GM19099 (cell line): ENCODE results near the gene RGS10.

Experiments used
- POLR2A ChIP-seq: IDR thresholded peaks from 3 replicates; pipeline ENCODE4 v1.6.1; 2011; ENCODE audit warnings: low read depth; ENCODE audit not compliant: insufficient read length; ENCODE audit errors: extremely low read depth

RGS10 gene

DNA sequence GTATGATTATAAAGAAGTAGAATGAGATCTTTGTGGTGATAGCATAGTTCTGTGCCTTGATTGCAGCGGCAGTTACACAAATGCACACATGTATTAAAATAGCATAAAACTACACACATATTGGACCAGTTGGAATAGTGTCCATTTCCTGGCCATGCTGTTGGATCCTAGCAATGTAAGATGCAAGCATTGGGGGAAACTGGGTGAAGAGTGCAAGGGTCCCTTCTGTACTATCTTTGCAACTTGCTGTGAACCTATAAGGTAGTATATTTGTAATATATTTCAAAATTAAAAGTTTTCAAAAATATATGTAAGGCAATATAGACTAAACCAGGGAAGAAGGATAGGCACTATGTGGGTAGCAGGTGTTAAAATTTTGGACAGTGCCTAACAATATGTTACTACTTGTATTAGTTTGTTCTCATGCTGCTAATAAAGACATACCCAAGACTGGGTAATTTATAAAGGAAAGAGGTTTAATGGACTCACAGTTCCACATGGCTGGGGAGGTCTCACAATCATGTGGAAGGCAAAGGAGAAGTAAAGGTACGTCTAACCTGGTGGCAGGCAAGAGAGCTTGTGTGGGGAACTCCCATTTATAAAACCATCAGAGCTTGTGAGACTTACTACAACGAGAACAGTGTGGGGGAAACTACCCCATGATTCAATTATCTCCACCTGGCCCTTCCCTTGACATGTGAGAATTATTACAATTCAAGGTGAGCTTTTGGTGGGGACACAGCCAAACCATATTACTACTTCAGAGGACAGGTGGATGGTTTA, 71.4 kb downstream of the RGS10 start:
- no peak for TF ChIP-seq POLR2A

- TF ChIP-seq POLR2A, result no peak
Observed at GRCh38 chr10:119469846-119470245, 72.7 kb downstream of the RGS10 start.

DNA sequence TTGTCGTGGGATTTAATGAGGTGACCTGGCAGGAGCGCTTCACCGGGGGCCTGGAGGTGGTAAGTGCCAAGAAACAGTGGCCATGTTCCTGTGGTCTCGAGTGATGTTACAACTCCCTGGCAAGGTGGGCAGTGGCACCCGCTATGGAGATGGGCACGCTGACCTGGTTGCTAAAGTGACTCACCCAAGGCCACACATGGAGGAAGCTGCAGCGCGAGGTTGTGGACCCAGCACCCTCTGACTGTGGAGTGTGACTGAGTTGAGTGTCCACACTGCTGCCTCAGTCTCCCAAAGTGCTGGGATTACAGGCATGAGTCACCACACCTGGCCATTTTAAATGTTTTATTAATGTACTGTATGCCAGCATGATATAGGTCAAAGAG, 73.2 kb downstream of the RGS10 start:
- no peak for TF ChIP-seq POLR2A

GRCh38 chr10:119468542-119469324, 73.8 kb downstream of the RGS10 start:
- TF ChIP-seq POLR2A, result no peak

GRCh38 chr10:119466655-119467054, 75.9 kb downstream of the RGS10 start:
- TF ChIP-seq POLR2A, result no peak

DNA sequence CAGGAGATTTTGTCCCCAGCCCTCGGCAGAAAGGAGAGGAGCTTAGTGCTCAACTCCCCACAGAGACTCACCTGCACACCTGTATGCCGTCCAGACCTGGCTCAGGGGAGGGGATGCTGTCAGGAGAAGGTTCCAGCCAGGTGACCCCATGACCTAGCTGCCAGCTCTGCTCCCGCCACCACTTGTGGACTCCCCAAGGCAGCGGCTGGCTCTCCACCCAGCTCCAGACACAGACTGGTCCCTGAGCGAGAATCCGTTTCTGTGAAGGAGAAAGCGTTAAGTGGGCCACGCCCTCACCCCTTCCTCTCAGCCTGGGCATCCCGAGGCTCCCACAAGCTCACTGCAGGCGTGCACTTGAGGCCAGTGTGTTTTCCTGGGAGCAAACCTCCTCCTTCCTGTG, 76.4 kb downstream of the RGS10 start:
- no peak for TF ChIP-seq POLR2A

GRCh38 chr10:119465085-119465484, 77.4 kb downstream of the RGS10 start:
- TF ChIP-seq POLR2A, result no peak

DNA sequence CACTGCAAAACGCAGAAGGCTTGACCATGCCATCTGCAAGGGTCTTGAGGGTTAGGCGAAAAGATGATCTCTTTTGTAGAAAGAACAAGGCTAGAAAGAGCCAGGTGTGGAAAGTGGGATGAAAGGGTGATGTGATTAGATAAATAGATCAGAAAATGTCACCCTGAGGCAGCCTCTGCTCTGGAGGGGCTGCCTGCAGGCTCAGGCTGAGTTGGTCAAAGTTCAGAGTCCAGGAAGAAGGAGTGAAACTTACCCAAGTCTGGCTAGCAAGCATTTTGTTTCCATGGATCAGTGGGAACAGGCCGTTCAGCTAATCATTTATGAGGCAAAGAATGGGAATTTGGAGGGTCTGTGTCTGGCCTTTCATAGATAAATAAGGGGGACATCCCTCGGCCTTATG, 79.7 kb downstream of the RGS10 start:
- TF ChIP-seq POLR2A, result no peak

DNA sequence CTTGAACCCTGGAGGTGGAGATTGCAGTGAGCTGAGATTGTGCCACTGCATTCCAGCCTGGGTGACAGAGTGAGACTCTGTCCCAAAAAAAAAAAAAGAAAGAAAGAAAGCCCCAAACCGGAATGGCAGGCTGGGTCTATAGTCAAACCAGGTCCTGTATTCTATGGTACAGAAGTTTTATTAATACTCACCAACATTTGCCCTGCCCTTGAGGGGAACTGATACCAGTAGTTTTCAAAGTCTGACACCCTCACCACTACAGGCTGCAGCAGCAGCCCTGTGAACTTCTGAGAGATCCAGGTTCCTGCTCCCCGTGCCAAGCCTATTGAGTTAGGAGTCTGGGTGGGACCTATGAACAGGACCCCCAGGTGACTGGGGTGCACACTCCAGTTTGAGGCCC, 80.6 kb downstream of the RGS10 start:
- TF ChIP-seq POLR2A, result no peak

GRCh38 chr10:119461380-119461779, 81.1 kb downstream of the RGS10 start:
- no peak for TF ChIP-seq POLR2A

GRCh38 chr10:119460369-119461195, 81.9 kb downstream of the RGS10 start:
- no peak for TF ChIP-seq POLR2A

DNA sequence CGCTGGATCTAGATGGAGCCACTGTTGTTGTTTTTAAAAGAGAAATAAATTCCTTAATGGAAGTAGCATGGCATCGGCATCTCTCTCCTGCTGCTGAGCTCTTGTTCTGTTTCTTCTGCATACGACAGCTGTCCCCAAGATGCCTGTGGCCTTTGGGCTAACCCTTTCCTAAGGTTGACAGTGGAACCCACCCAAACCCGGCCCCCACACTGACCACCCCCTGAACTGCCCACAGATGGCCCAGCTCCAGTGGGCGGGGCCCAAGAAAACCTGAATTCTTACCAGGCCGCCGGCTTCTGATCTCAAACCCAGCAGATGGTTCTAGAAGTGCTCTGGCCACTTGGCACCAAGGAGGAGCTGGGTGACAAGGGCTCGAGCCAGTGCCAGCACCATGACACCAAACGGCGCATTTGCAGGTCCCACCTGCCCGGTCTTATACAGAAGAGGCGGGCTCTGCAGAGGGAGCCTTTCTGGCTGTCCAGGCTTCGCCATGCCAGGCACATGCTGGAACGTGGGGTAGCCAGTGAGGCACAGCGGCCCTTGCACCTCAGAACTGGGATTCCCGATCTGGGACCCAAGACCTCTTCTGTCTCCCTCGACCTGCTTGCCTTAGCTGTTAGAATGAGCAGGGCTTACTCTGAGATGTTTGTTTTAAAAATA, 82.7 kb downstream of the RGS10 start:
- no peak for TF ChIP-seq POLR2A

GRCh38 chr10:119457966-119458766, 84.4 kb downstream of the RGS10 start:
- no peak for TF ChIP-seq POLR2A

GRCh38 chr10:119456435-119456810, 86.1 kb downstream of the RGS10 start:
- no peak for TF ChIP-seq POLR2A
